OCI-LY1 (cell line): Measurements from ENCODE around the gene ARID5A.

ENCODE experiments used
- H2AFZ ChIP-seq: fragments of 200-600 bp; sonication (generic), shearing (Covaris generic); 2 replicates; pipeline ENCODE4 v1.6.0; 2014; ENCODE audit warnings: antibody characterized with exemption, mild to moderate bottlenecking, low read length
- H3F3A ChIP-seq: fragments of 200-600 bp; sonication (generic), shearing (Covaris generic); 2 replicates; pipeline ENCODE4 v1.6.0; 2014; ENCODE audit warnings: mild to moderate bottlenecking, antibody characterized with exemption, low read length, moderate library complexity; ENCODE audit not compliant: insufficient read depth
- H3K27ac ChIP-seq: fragments of 200-600 bp; sonication (generic); 2 replicates; pipeline ENCODE4 v1.5.1; 2014; ENCODE audit warnings: low read length, mixed run types, mild to moderate bottlenecking, low read depth; ENCODE audit not compliant: poor library complexity, severe bottlenecking
- H3K27me3 ChIP-seq: fragments of 200-600 bp; sonication (generic); 2 replicates; pipeline ENCODE4 v1.6.0; 2014; ENCODE audit warnings: antibody characterized with exemption, mild to moderate bottlenecking, low read length, moderate library complexity; ENCODE audit not compliant: insufficient read depth
- H3K36me3 ChIP-seq: fragments of 200-600 bp; sonication (generic); 2 replicates; pipeline ENCODE4 v1.6.1; 2014; ENCODE audit warnings: mild to moderate bottlenecking, antibody characterized with exemption, low read length, moderate library complexity, mixed read lengths; ENCODE audit not compliant: insufficient read depth
- H3K4me1 ChIP-seq: fragments of 200-600 bp; sonication (generic); 2 replicates; pipeline ENCODE4 v1.5.1; 2014; ENCODE audit warnings: mild to moderate bottlenecking, low read length, moderate library complexity; ENCODE audit not compliant: insufficient read depth, severe bottlenecking
- H3K4me2 ChIP-seq: fragments of 200-600 bp; sonication (generic), shearing (Covaris generic); 2 replicates; pipeline ENCODE4 v1.6.1; 2014; ENCODE audit warnings: low read length
- H3K4me3 ChIP-seq: fragments of 200-600 bp; sonication (generic); 2 replicates; pipeline ENCODE4 v1.5.1; 2014; ENCODE audit warnings: low read length, low read depth, mild to moderate bottlenecking, mixed read lengths; ENCODE audit not compliant: poor library complexity, severe bottlenecking
- H3K79me2 ChIP-seq: fragments of 200-600 bp; shearing (Covaris generic); 2 replicates; pipeline ENCODE4 v1.6.1; 2016; ENCODE audit warnings: mixed run types, low read length, mixed read lengths; ENCODE audit not compliant: insufficient read depth
- H3K9ac ChIP-seq: fragments of 200-600 bp; sonication (generic), shearing (Covaris generic); 2 replicates; pipeline ENCODE4 v1.6.1; 2014; ENCODE audit warnings: mild to moderate bottlenecking, low read length, mixed read lengths
- H3K9me2 ChIP-seq: fragments of 200-600 bp; sonication (generic), shearing (Covaris generic); 2 replicates; pipeline ENCODE4 v1.6.1; 2014; ENCODE audit warnings: low read depth, mild to moderate bottlenecking, low read length, mixed read lengths
- H3K9me3 ChIP-seq: fragments of 200-600 bp; shearing (Covaris generic); 2 replicates; pipeline ENCODE4 v1.6.1; 2014; ENCODE audit warnings: low read length, mixed read lengths
- H4K20me1 ChIP-seq: fragments of 200-600 bp; sonication (generic), shearing (Covaris generic); 2 replicates; pipeline ENCODE4 v1.6.0; 2016; ENCODE audit warnings: mild to moderate bottlenecking, low read length; ENCODE audit not compliant: insufficient read depth
- CTCF ChIP-seq: fragments of 200-600 bp; sonication (generic), shearing (Covaris generic); IDR thresholded peaks from 2 replicates; pipeline ENCODE4 v1.5.1; 2017; ENCODE audit warnings: mild to moderate bottlenecking, antibody characterized with exemption, low read length, moderate library complexity, mixed read lengths
- EZH2 ChIP-seq: fragments of 200-600 bp; sonication (generic), shearing (Covaris generic); IDR thresholded peaks from 2 replicates; pipeline ENCODE4 v1.8.0; 2017; ENCODE audit warnings: borderline replicate concordance, mixed run types, mild to moderate bottlenecking, antibody characterized with exemption, low read length, moderate library complexity, mixed read lengths

The ARID5A gene

GRCh38 chr2:96531366-96531765 lies 5.2 kb upstream of the ARID5A start:
- Histone ChIP-seq H3K4me1 (peaks cover 8% of the 10 kb centered on the region), H3K4me3 (no peak overlapping the region), H3K9me3 (no peaks in the 10 kb centered on the region), H3K27ac (no peak overlapping the region), H3F3A (no peaks in the 10 kb centered on the region), H3K36me3 (no peaks in the 10 kb centered on the region; the same call in 1 of the 2 replicates), H3K9me2 (no peaks in the 10 kb centered on the region), H2AFZ (no peak overlapping the region), H4K20me1 (no peaks in the 10 kb centered on the region), H3K79me2 (no peaks in the 10 kb centered on the region), H3K9ac (no peak overlapping the region), H3K27me3 (peaks cover 15% of the 10 kb centered on the region), H3K4me2 (no peak overlapping the region)
- TF ChIP-seq EZH2: no peak
- no peak for TF ChIP-seq CTCF

GRCh38 chr2:96531872-96532505 lies 4.6 kb upstream of the ARID5A start:
- Histone ChIP-seq H3K4me3 (no peak overlapping the region), H3K9me2 (no peaks in the 10 kb centered on the region), H3K79me2 (no peaks in the 10 kb centered on the region), H3K4me2 (no peak overlapping the region; the same call in 1 of the 2 replicates), H3K27ac (no peak overlapping the region), H2AFZ (no peak overlapping the region), H3K9ac (no peak overlapping the region), H3K4me1 (peaks cover 7% of the 10 kb centered on the region), H4K20me1 (no peaks in the 10 kb centered on the region), H3K27me3 (peaks cover 9% of the 10 kb centered on the region), H3F3A (no peaks in the 10 kb centered on the region), H3K36me3 (no peaks in the 10 kb centered on the region), H3K9me3 (no peaks in the 10 kb centered on the region)
- no peak for TF ChIP-seq CTCF
- no peak for TF ChIP-seq EZH2

GRCh38 chr2:96532641-96533291 lies 3.8 kb upstream of the ARID5A start:
- Histone ChIP-seq H3K4me2 (no peak overlapping the region), H3K79me2 (no peaks in the 10 kb centered on the region), H3K27ac (no peak overlapping the region), H3K9me2 (no peaks in the 10 kb centered on the region), H4K20me1 (no peaks in the 10 kb centered on the region), H3K4me3 (no peak overlapping the region), H3K9ac (no peak overlapping the region), H3K27me3 (peaks cover 7% of the 10 kb centered on the region), H3F3A (no peaks in the 10 kb centered on the region), H3K36me3 (no peaks in the 10 kb centered on the region), H3K9me3 (no peaks in the 10 kb centered on the region), H2AFZ (no peak overlapping the region), H3K4me1 (peaks cover 9% of the 10 kb centered on the region)
- TF ChIP-seq CTCF: no peak
- TF ChIP-seq EZH2: no peak
